SW 1271 (cell line): ENCODE data around the gene MYH3.
A peak's percentile ranks its signal among the peaks of the same experiment; 100 is the strongest.

ENCODE experiments used
- DNase-seq, 2 experiments: peaks; one replicate each; lab custom pipeline; 2025; lab: John Stamatoyannopoulos, UW

The MYH3 gene

DNA sequence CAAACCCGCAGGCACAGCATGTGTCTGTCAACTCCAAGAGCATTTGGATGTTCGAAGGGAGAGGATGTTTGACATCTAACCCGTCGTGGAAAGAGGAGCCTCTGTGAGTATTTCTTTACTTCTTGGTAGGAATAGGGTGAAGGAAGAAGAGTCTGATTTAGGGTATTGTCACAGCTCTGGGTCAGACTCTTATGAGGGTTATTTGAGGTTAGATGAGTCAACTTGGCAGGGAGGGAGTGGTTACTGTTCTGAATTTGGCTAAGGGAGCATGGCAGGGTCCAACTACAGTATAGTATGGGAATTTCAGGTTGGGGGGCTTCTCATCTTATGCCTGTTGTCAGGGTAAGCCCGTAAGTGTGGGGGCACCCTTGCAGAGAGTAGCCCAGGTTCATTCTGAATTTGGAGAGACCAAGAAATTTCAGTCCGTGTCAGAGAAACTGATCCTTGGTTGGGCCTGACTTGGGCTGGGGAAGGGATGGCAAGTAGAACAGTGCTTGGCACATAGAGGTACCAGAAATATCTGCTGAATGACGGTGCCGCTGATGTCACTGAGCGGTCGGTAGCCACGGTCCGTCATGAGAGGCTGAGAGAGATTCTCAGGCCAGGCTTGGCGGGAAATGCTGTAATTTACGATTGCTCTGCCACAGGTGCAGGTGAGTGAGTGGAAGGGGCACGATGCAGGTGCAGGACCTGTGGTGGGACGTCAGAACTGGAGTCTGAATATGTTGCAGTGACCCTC, 43.2 kb downstream of the MYH3 start:
- DNase-seq, result no peak

DNA sequence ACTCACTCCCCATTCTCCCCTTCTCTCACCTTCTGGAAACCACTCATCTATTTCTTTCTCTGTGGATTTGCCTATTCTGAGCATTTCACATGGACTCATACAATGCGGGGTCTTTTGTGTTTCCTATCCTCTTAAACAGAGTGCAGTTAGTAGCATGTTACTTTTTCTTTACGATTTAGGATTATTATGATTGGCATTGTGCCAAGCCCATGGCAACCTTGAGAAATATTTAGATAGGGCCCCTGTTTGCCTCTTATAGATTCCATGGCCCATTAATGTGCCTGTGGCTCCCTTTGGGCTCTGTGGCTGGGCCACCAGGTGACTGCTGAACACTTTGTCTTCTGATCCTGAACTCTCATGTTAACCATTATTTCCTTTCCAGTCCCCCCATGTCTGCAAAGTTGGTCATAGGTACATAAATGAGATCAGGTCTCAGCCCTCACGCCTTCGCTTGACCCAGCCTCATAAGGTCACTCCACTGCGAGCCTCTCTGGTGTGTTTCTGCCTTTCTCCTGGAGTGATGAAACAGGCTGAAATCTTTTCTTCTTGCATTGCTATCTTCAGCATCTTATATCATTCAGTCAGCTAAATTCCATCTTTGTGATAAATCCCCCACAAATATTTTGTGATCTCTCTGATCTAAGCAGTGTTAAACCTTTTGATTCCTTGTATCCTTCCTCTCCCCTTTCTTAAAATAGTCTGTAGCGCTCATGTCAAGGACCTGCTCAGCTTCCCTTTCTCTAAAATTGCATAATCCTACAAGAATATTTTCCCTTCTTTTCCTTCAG, 44.0 kb downstream of the MYH3 start:
- no peak for DNase-seq

DNA sequence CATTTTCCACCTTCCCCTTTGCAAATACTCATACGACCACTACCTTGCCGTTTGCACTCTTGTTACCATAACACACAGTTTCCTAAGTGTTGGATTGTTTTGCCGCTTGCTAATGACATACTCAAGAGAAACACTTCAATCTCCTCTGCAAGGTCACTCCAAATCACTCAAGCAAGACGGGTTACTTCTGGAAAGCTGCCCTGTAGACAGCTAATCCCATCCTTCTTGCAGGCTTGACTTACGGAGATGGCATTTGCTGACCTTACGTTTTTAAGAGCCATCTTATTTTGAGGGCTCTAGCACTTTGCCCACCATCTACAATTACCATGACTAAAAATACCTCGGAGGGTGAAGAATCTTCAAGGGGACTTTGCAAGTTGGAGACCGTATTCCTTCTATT, 46.2 kb downstream of the MYH3 start:
- DNase-seq, result no peak

DNA sequence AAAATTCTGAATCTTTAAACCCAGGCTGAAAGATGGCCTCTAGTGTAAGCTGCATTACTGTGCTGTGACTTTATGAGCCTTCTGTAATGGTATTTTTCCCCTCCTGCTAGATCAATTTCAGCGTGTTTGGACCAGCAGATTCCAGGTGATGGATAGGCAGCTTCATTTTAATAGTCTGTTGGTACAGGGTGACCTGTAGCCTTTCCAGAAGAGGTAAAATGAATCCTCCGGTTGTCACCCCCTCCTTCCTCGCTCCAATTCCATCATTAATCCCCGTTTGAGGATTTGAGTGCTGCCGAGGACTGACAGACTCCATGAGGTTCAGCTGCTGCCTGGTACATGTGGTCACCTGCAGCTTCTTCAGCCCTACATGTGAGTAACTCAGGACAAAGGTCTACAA, 48.9 kb downstream of the MYH3 start:
- DNase-seq, result no peak

DNA sequence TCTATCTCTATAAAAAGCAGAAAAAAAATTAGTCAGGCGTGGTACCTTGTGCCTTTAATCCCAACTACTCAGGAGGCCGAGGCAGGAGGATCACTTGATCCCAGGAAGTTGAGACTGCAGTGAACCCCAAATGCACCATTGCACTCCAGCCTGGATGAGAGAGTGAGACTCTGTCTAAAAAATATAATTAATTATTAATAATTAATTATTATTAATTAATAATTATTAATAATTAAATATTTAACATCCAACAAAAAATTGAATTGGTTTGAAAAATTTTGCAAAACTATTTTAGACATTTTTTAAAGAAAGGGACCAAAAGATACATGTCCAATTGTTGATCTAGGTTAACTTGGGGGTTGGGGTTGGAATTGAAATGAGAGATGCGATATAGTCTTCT, 51.0 kb downstream of the MYH3 start:
- DNase-seq, result no peak

DNA sequence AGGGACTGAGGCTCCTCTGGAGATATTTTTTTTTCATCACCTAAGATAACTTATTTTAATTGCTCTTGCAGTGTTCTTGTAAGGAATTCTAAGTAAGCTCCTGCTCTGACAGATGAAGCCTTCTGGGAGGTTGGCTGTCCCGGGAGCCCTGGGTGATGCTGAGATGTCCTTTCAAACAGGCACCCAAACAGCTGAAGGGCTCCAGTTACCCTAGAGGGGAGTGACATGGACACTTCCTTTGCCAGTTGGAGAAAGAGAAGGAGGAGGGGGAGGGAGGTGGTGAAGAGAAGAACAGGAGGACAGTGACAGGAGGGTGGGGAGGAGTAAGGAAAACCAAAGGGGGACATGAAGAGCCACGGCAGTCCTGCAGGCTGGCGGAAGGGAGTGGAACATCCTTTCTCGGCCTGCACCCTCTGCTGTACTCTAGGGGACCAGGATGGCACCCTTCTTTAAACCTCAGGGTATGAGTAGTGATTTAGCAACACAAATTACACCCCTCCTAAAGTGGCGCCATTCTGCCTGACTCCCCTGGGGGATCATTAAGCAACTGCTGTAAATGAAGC, 51.8 kb downstream of the MYH3 start:
- no peak for DNase-seq

DNA sequence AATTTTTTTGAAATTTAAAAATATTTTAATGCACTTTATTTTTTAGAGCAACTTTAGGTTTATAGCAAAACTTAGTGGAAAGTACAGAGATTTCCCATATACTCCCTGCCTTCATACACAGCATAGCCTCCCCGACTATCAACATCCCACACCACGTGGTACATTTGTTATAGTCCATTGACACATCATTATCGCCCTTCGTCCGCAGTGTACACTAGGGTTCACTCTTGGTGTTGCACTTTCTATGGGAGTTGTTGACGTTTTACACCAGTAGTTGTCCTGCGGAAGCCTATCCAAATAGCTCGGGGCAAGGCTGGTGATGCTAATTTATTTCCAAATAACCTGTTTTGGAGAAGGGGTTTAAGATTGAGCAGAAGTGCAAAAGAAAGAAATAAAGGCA, 52.6 kb downstream of the MYH3 start:
- no peak for DNase-seq

DNA sequence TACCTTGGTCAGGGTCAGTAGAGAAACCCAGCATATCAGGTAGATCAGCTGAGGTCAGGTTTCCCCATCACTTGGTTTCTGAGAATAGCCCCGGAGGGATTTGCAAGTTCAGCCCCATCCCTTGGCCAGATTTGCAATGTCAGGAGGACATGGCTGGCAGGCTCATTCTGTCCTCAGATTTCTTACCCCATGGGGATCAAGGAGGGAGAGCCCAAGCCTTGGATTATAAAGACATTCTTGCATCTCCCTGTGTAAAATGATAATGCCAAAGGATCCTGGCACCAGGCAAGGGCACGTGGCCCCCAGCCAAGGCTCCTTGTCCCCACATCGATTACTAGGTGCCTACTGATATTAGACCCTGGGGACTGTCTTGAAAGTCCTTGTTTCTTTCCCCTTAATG, 53.2 kb downstream of the MYH3 start:
- DNase-seq, result no peak

DNA sequence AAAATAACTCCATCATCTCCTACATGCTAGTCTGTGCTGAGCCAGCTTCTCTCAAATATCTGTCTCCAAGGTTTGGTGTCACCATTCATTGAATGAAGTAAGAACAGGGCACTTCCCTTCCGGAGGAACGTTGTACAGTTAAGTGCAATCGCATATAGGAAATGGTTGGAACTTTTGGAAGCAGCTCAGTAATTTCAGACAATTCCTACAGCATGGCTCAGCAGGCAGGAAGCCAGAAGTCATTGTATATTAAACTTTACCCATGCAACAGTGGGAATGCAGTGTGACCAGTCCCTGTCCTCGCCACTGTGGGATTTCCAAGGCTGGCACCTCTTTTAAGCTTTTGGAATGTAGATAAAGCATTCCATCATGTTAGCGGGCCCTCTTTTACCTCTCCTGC, 56.5 kb downstream of the MYH3 start:
- peak in 1 of 2 experiments; percentile 5 for DNase-seq

DNA sequence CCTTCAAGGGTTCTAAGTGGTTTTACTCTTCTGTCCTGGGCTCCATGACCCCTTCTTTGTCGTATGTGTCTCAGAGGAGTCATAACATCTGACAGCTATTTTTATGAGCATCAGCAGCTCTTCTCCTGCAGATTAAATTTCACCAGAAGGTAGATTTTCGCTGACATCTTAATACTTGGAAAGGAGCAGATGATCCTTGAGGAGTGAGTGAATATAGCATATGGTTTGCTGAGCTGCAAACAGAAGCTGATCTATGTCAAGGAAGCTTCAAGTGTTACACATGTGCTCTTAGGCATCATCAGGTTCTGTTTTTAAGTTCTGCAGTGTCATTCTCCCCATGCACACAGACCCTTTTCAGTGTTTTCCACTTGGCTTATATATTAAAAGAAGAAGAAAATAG, 58.5 kb downstream of the MYH3 start:
- DNase-seq, result no peak

DNA sequence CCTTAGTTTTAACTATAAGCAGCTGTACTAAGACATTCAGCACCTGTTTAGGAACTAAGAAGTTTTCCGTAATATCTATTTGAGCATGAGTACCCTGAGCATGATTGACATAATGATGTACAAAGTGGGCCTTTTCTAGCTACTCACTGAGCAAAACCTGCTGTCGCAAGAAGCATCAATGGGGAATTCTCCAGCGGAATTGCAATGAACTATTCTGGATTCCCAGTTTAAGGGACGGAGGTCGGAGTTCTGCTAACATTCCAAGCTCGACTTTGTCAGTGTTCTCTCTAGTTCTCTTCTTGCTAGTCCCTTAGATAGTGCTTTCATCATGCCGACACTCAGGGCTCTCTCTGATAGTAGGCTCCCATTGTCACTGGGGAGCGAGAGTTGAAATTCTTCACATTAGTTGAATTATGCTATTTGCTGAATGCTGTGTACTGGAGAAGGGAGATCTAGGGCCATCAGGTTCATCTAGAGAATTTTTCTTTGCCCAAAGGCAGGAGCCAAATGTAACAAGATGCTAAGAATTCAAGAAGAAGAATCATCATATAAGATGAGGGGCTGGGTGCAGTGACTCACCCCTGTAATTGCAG, 67.5 kb downstream of the MYH3 start:
- DNase-seq, result no peak

DNA sequence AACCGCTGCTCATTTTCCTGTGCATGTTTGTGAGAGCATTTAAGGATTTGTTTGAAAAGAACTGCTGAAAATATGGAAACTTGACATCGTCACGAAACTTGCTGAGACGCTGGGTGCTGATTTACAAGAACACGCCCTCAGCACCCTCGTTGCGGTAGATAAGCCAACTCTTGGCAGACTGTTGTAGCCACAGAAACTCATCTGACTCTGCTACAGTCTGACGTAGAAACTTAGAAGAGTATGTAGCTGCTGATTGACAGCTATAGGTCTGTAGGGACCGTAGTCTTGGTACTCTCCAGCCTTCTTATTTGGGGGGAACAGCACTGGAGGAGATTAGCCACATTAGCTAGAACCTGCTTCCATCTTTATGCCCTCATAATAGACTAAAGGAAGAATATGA, 71.6 kb downstream of the MYH3 start:
- no peak for DNase-seq

DNA sequence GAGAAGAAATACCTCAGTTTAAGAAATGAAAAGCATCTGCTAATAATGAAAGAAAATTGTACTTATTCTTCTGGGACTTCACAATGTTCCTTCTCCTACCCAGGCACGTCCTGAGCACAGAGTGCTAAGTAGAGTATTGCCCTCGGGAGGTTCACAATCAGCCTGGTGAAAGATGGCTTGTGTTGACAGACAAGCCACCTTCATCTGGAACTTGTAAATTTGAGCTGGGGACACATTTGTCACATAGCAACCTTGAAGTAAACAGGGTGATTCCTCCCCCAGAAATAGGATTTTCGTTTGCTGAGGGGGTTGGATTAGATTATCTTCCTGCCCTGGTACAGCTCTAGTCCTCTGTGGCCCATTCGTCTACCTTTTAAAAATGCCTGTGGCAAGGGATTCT, 73.3 kb downstream of the MYH3 start:
- DNase-seq, result no peak

DNA sequence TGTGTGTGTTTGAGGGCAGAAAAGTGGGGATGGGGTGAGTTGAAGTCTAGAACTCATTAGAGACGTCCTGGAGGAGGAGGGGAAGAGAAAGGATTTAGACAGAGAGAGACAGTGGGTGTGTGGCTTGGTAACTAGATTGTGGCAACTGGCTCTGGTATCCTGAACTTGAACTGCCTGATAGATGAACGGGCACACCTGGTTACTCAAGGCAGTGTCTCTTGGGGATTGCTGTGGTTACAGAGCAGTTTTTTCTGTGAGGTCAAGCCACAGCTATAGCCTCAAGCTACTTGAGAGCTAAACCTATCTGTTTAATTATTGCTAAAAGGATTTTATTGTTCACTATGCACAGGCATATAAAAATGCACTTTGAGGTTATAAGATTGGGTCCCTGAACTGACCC, 77.8 kb downstream of the MYH3 start:
- DNase-seq, result no peak
